Limb (tissue), 2 donors: Measurements from ENCODE around the gene AHRR.
A peak's percentile ranks its signal among the peaks of the same experiment; 100 is the strongest.
"Not testable (repeated sequence)": the region's sequence is repeated elsewhere in the genome, so short reads cannot be mapped to it uniquely, and the experiment has no call there.

Source experiments
- DNase-seq, 2 donors: peaks; one replicate each; pipeline ENCODE4 v3.0.0-alpha.2; 2016; ENCODE audit errors: extremely low spot score in 2 of 2

Gene AHRR

DNA sequence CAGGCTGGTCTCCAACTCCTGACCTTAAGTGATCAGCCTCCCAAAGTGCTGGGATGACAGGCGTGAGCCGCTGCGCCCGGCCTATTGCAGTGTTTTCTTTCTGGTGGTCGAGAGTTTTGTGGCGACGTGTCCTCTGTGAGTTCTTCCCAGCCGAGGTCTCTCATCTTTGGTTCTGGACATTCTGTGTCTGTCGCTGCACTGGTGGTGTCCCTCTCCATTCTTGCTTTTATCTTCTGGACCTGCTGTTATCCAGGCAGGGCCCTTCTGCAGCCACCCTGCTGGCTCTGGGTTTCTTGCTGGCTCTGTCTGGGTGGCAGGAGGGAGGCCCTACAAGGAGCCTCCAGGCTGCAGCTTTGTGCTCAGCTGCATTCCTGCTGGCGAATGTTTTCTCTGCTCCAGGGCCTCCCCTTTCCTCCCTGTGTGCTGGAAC lies 72.3 kb downstream of the AHRR start:
- DNase-seq, result peak in 1 of 2 donors; percentile 22

DNA sequence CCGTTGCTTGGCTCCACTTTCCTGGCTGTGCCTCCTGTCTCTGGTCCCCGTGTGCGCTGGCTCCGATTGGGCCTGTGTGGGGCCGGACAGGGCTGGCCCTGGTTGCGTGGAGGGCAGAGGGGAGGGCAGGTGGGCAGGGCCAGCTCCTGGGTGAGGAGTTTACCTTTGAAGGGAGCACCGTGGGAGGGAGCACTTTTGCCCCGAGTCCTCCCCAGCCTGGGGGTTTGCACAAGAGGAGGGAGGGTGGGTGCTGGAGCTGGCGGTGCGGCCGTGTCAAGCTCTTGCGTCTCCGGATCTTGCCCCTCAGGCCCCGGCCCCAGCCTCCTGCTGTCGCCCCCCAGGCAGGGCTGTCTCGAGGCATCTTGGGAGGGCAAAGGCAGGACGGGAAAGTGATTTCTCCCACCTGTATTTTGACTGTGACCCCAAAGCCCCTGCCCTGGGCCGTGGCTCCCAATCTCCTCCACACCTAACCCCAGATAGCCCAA lies 73.2 kb downstream of the AHRR start:
- DNase-seq, result peak in 1 of 2 donors; percentile 23

DNA sequence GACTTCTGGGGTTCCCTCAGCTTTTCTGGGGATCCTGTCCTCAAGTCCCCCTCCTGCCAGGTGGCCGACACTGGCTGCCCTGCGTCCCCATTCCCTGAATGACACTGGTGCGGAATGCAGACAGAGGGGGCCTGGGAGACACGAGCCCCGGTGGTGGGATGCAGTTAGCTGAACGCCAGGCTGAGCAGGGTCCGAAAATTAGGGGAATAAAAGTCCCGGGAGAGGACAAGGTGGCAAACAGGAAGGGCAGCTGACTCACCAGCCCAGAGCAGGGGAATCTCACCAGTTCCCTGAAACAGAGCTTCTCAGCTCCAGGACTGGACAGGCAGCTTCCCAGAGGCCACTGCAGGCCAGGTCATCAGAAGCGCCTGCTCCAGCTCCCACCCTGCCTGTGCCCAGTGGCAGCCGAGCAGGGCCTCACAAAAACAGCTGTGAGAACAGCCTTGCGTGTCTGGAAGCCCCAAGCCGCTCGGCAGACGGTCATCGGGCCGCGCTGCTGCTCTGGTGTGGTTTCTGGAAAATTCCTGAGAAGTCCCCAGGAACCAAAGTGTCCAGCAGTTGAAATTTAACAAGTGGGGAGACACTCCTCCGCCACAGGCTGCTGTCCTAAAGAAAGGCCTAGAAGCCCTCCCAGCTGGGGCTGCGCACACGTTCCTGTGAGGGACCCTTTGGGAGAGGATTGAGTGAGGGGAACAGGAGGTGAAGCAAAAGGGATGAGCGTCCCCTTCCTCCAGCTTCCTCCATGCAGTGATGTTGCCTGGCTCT lies 73.8 kb downstream of the AHRR start:
- peak in 1 of 2 donors; percentile 53 for DNase-seq

DNA sequence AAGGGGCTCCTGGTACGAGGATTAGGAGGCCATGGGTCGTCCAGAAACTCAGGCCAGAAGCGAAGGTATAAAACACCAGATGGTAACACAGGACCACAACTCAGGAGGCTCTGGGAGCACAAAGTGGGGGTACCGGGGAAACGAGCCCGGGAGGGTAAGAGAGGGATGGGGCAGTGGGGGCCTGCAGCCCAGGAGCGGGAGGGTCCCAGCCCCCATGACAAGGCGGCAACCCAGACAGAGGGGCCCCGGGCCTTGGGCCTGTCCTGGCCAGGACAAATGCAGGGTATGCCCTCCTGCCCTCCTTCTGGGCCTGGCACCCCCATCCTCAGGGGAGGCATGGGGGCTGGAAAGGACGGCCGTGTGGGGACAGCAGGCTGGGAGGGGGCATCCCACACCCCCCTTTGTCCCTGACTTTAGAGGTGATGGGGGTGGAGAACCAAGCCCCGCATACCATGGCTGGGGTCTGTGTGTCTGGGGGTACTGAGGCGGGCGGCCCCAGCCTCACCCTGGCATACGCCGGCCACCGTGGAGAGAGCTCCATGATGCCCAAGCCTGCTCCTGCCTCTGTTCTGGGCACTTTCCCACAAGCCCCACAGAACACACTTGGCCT lies 74.5 kb downstream of the AHRR start:
- DNase-seq, result peak in 1 of 2 donors; percentile 27

DNA sequence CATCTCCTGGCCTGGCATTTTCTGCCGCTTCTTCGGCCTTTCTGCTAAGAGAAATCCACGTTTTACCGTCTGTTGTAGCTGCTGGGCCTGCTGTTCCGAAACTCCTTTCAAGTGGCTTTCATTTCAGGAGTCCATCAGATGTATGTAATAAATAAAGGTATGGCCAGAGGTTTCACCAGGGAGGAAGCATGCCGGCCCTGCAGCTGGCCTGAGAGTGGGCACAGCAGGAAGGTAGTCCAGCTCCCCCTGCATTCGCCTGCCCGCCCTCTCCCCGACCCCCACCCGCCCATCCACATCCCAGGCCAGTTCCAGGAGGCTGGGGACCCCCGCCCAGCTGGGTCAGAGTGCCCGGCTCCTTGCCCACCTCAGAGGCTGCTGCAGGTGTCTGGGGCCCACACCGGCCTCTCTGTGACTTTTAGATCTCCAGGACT lies 75.0 kb downstream of the AHRR start:
- DNase-seq, result peak in 1 of 2 donors; percentile 33

DNA sequence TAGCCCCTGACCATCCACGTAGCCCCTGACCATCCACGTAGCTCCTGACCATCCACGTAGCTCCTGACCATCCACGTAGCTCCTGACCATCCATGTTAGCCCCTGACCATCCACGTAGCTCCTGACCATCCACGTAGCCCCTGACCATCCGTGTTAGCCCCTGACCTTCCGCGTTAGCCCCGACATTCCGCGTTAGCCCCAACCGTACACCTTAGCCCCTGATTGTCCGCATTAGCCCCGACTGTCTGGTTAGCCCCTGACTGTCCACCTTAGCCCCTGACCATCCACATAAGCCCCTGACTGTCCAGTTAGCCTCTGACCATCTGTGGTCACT lies 76.6 kb downstream of the AHRR start:
- DNase-seq, result not testable (repeated sequence)

DNA sequence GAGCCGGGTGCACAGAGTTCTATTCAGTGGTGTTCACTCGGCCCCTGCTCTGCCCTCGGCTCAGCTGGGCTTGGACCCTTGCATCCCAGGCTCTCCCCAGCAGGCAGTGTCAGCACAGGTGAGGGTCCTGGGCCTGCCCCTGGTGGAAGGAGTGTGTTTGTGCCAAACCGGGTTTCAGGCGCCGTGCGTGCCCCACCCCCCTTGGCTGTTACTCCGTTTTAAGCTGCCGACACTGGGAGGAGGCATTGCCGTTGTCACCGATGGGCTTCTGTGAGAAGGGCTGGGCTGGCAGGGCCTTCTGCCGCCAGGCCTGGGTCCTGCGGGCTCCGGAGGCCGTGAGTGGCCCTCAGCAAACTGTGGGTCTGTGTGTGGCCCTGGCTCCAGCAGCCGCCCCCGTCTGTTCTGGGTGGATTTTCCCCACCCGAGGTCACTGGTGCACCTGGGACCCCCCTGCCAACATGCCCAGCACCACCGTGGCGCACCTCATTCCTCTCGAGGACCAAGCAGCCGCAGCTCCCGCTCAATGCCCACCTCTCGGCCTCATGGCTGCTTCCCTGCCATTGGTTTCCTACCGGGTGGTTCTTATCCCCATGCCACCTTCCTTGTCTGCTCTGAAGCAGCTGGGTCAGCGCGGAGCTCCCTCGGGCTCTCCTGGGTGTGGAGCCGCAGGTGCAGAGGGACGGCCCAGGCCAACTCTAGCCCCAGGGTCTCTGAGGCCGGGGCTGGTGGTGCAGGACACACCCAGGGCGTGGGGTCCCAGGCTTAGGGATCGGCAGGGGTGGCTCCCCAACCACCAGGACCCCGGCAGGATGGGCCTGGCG lies 77.2 kb downstream of the AHRR start:
- DNase-seq, result peak in 1 of 2 donors; percentile 35

DNA sequence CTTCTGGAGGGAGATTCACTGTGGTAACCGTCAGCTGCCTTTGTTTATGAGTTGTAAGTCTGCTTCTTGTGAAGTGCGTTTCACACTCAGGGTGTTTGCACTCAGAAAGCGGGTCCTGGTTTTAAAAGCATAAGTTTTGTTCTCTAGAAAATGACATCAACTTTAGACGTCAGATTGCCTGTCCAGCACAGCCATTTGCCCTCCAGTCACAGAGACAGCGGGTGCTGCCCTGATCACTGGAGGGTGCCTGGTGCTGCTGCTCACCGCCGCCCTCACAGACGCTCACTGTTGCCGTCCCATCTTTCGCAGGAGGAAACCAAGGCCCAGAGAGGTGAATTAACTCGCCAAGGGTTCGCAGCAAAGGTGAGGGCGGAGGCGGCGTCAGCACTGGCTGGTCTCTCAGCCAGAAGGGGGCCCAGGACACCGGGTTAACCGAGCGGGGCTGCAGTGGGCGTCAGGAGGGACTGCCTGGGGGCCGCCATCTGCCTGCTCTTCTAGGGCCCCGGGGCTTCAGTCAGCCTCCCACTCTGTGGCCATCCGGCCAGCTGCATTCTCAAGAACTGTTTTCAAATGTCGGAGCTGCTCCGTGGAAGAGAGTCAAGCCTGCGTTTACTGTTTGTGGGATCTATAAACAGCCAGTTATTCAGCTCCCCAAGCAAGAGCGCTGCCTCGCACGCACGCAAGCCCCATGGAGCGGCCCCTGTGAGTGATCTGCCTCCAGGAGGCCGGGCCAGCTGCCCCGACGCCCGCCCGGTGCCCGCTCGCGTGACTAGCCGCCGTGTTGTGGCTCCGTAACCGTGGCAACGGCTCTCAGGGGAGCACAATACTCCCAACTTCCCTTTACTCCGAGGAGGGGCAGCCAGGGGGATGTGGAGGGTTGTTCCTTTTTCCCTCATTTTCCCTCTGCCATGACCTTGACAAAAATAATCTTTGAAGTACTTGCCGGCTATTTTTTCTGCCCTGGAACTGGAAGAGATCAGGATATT lies 78.1 kb downstream of the AHRR start:
- DNase-seq, result peak; percentile 79 to 93

DNA sequence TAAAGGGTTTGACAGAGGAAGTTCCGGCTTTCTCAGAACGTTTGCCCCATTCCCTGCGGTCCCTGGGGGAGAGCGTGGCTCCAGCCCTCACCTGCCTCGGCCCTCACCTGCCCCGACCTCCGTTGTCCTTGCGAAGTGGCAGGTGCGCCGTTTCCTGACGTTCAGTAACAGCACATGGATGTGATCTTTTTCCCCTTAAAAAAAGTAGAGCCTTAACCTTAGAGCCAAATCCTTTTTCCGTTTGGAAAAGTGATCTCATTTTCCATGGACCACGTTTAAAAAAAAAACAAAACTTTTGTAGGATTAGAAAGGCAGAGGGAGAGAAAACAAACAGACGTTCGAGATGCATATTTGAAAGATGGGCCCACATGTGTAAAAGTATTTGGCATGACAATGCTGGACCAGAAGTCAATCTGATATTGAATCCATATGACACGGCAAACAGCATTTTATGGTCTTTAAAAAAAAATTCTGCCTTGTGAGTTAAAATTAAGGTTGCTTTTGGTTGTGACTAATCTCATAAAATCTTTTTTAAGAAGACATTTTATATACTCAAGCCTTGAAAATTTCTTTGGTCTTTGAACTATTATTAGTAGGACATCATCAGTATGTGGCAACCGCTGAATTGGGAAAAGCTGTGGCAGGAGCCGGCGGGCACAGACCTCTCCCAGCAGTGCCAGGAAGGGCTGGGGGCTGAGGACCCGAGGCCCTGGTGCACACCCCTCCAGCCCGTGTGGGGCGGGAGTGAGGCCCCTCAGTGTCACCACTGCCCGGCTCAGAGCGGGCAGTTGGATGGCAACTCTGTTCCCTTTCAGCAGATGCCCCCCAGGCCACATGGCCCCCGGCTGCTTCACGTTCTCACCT lies 79.0 kb downstream of the AHRR start:
- DNase-seq, result peak in 1 of 2 donors; percentile 85

DNA sequence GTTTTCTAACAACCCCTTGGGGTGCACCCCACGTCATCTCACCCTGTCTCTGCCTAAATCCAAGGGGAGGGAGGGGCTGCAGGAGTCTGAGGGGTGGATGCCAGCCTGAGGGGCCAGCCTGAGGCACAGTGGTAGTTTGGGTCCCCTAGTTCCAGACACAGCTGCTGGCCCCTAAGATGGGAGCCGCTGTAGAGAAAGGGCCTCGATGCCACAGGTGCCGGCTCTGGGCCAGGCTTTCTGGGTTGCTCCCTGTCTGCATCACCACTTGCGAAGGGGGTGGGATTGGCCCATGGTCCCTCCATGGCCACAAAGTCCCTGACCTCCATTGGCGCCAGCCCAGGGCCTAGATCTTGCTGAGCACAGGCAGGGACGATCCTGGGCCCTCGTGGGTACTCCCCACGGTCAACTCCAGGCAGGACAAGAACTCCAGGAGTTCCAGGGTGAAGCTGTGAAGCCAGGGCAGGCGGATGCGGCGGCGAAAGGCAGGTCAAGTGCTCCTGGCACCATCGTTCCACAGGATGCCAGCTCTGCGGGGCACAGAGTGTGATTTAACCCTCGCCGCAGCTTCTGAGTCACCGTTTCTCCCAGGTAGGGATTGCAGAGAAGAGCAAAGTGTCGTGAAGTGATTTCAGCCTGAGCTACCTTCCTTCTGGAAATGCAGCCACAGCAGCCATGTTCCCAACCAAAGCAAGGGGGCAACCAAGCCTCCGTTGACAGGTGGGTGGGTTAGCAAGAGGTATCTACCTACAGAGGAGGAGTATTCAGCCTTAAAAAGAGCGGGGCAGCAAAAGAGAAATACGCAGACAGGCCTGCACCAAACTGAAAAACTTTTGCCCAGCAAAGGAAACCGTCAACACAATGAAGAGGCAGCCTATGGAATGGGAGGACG lies 79.9 kb downstream of the AHRR start:
- DNase-seq, result peak in 1 of 2 donors; percentile 36

DNA sequence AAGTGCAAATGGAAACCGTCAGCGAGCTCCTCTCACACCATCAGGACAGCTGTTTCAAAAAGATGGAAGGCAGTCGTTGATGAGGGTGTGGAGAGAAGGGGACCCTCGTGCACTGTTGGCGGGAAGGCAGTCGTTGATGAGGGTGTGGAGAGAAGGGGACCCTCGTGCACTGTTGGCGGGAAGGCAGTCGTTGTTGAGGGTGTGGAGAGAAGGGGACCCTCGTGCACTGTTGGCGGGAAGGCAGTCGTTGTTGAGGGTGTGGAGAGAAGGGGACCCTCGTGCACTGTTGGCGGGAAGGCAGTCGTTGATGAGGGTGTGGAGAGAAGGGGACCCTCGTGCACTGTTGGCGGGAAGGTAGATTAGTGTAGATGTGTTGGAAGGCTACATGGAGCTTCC lies 80.7 kb downstream of the AHRR start:
- not testable (repeated sequence) for DNase-seq

DNA sequence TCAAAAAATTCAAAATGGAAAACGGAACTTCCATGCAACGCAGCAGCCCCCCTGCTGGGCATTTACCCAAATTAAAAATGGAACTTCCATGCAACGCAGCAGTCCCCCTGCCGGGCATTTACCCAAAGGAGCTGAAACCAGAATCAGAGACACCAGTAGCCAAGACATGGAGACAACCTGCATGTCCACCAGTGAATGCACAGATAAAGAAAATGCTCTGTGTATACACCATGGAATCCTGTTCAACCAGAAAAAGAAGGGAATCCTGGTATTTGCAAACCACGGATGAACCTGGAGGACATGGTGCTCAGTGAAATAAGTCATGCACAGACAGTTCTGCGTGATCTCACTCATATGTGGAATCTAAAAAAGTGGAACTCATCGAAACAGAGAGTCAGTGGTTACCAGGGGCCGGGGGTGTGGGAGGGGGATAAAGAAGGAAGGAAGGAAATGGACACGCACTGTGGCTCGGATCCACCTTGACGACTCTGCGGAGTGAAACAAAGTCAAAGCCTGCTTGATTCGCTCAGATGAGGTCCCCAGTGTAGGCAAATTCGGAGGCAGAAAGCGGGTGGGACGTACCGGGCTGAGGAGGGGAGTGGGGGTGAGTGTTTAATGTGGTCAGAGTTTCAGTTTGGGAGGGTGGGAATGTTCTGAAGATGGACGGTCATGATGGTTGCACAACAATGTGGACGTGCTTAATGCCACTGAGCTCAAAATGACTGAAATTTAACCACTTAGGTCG lies 81.3 kb downstream of the AHRR start:
- DNase-seq, result peak in 1 of 2 donors; percentile 17

DNA sequence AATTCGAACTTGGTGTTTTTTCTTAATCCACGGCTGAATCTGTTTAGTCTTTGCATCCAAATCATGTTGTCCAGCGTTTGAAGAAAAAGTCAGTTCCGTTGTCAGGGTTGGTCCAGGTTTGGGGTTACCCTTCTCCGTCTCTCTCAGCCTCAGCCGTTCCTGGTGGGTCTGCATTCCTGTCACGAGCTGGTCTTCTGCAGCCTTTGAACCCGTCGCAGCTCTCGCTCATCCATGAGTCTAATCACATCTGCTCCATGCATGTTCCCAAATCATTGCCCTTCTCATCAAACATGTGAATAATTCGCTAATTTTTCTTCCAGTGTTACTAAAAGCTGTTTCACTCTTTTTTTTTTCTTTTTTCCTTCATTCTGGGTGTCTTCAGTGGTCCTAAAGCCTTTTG lies 82.5 kb downstream of the AHRR start:
- DNase-seq, result no peak

DNA sequence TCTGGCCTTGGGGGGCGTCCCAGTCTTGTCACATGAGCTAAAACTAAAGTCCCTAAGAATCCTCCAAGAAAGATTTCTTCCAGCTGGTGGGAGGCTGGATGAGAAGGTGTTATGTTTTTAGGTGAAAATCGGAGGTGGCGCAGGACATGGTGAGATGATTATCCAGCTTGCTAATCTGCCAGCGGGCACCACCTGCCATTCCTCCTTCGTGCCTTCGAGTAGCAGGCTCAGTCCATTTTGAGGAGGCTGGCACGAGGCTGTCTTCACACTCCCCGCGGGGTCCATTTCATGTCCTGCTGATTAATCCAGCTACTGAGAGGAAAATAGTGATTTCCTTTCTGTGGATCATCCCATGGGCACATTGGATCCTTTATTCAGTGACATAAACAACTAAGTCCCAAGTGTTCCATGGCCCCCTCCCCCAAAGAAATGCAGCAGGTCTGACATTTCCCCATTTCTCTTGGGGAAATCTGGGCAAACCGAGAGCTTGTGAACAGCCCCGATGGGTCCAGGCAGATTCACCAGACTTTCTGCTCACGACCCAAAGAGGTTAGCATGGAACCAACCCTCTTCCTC lies 83.2 kb downstream of the AHRR start:
- no peak for DNase-seq

DNA sequence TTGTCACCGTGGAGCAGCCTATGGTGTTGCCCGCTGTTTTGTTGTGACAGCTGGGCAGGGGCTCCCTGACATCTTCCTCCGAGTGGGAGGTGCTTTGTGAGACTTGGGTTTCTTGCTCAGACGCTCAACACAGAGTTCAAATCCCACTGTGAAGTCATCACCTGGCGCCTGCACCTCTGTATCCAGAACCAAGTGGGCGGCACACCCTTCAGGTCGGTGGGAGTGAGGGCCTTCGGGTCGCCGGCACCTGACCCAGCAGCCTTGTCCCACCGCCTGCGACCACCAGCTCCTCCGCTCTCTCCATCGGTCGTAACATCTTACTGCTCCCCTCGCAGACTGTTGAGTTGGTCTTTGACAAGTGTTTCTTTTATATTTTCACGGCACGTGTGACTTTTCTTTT lies 83.9 kb downstream of the AHRR start:
- no peak for DNase-seq

DNA sequence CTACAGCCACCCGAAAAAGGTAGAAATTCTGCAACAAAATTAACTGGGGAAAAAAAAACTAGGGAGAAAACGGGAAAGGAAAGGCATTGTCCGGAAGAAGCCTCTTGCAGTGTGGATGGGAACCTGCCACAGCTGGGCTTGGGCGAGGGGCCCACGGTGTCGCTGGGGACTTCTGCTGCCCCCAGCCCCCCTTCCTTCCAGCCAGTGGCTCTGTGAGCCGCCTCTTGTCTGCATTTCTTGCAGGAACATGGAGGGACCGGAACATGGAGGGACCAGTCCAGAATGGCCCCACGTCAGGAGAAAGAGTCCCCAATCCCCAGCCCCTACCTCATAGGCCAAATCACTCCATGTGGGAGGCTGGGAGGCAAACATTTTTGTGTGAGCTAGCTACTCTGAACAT lies 84.5 kb downstream of the AHRR start:
- no peak for DNase-seq

DNA sequence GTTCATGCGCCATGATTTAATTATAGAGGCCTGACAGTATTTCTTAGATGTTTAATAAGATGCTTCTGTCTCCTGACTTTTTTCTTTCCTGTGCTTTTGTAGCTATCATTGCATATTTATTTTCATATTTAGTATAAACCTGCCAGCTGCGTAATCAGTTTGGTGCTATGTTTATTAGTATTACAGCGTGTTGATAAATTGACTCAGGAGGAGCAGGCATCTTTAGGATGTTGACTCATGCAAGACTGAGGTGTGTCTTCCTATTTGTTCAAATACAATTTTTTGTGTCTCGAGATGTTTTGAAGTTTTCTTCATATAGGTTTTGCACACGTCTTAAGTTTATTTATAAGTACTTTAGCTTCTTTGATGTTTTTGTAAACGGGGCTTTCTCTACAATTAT lies 85.5 kb downstream of the AHRR start:
- no peak for DNase-seq

DNA sequence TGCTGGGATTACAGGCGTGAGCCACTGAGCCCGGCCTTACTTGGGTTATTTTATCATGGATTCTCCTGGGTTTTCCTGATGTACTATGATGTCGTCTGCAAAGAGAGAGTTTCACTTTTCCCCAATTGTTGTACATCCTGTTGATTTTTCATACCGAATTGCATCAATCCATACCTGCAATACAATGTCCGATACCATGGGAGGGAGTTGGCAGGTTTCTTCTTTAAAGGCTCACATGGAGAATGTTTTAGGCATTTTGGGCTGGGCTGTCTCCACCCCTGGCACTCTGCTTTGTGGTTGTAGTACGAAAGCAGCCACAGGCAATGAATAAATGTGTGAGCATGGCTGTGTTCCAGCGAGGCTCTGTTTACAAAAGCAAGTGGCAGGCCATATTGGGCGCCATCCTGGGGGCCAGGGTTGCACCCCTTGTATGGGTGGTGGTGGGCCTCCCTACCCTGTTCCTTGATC lies 86.3 kb downstream of the AHRR start:
- no peak for DNase-seq
